HEK293 (cell line): Measurements from ENCODE around the gene FGD5.

Source experiments
- CTCF ChIA-PET: fragments of 350-600 bp; formaldehyde crosslinking; extraction: SDS; loops from one replicate; lab custom pipeline; 2021; ENCODE audit warnings: antibody characterized with exemption; lab: Yijun Ruan, JAX
- POLR2A ChIA-PET: fragments of 300-600 bp; formaldehyde crosslinking; extraction: SDS; loops from one replicate; lab custom pipeline; 2020; ENCODE audit warnings: antibody characterized with exemption, inconsistent platforms; lab: Yijun Ruan, JAX
- H3K27ac ChIP-seq: fragments of 200-500 bp; sonication (Bioruptor generic); 2 replicates; pipeline ENCODE4 v1.5.1; 2014; ENCODE audit warnings: low read depth, low read length, control low read depth, inconsistent platforms; ENCODE audit errors: extremely low read depth
- H3K36me3 ChIP-seq, 2 experiments: fragments of 200-500 bp in 1 of 2; sonication (Bioruptor generic) in 1 of 2; 1 replicate in 1 of 2; 2 replicates in 1 of 2; pipeline ENCODE4 v1.5.1; 2014 to 2017; ENCODE audit warnings: inconsistent platforms in 2 of 2, low read length in 2 of 2; ENCODE audit not compliant: control insufficient read depth in 2 of 2, insufficient read depth in 1 of 2
- H3K4me1 ChIP-seq: fragments of 200-500 bp; sonication (Bioruptor generic); 2 replicates; pipeline ENCODE4 v1.5.1; 2014; ENCODE audit warnings: mild to moderate bottlenecking, low read length, inconsistent platforms; ENCODE audit not compliant: control insufficient read depth, insufficient read depth
- H3K4me3 ChIP-seq: 2 replicates; pipeline ENCODE4 v1.5.1; 2011; ENCODE audit warnings: low read depth, mild to moderate bottlenecking, control low read depth, low read length, moderate library complexity
- H3K9me3 ChIP-seq: fragments of 200-500 bp; sonication (Bioruptor generic); 2 replicates; pipeline ENCODE4 v1.5.1; 2014; ENCODE audit warnings: low read depth, low read length, inconsistent platforms; ENCODE audit not compliant: control insufficient read depth, insufficient read depth
- AEBP2 ChIP-seq: fragments of 450-650 bp; formaldehyde crosslinking; IDR thresholded peaks from 2 replicates; pipeline ENCODE4 v1.5.1; 2016; ENCODE audit warnings: missing biosample characterization, missing genetic modification characterization, borderline replicate concordance
- BCL11A ChIP-seq: fragments of 450-650 bp; formaldehyde crosslinking; IDR thresholded peaks from 2 replicates; pipeline ENCODE4 v1.5.1; 2016; ENCODE audit warnings: low read depth, missing biosample characterization, missing genetic modification characterization
- GFI1B ChIP-seq: fragments of 450-650 bp; formaldehyde crosslinking; IDR thresholded peaks from 2 replicates; pipeline ENCODE4 v1.5.1; 2016; ENCODE audit warnings: missing biosample characterization, missing genetic modification characterization
- GLI2 ChIP-seq: fragments of 450-650 bp; formaldehyde crosslinking; IDR thresholded peaks from 2 replicates; pipeline ENCODE4; 2017; ENCODE audit warnings: missing biosample characterization, missing genetic modification characterization, low read depth, borderline replicate concordance
- INSM2 ChIP-seq: fragments of 450-650 bp; formaldehyde crosslinking; IDR thresholded peaks from 2 replicates; pipeline ENCODE4 v1.5.1; 2016; ENCODE audit warnings: missing biosample characterization, missing genetic modification characterization
- KLF10 ChIP-seq: fragments of 450-650 bp; IDR thresholded peaks from 2 replicates; pipeline ENCODE4 v1.5.1; 2018; ENCODE audit warnings: missing biosample characterization, mild to moderate bottlenecking, missing genetic modification characterization
- KLF17 ChIP-seq: fragments of 450-650 bp; formaldehyde crosslinking; IDR thresholded peaks from 2 replicates; pipeline ENCODE4 v1.5.1; 2016; ENCODE audit warnings: missing biosample characterization, missing genetic modification characterization
- OSR2 ChIP-seq: fragments of 450-650 bp; formaldehyde crosslinking; IDR thresholded peaks from 2 replicates; pipeline ENCODE4 v1.5.1; 2016; ENCODE audit warnings: missing biosample characterization, missing genetic modification characterization
- REPIN1 ChIP-seq: fragments of 450-650 bp; formaldehyde crosslinking; IDR thresholded peaks from 2 replicates; pipeline ENCODE4 v1.5.1; 2017; ENCODE audit warnings: missing biosample characterization, missing genetic modification characterization, low read depth
- SALL2 ChIP-seq: fragments of 450-650 bp; formaldehyde crosslinking; IDR thresholded peaks from 2 replicates; pipeline ENCODE4 v1.5.0; 2017; ENCODE audit warnings: missing biosample characterization, mild to moderate bottlenecking, missing genetic modification characterization, borderline replicate concordance
- SCRT1 ChIP-seq: fragments of 450-650 bp; formaldehyde crosslinking; IDR thresholded peaks from 2 replicates; pipeline ENCODE4 v1.5.1; 2016; ENCODE audit warnings: missing biosample characterization, missing genetic modification characterization, borderline replicate concordance
- SP7 ChIP-seq: fragments of 450-650 bp; formaldehyde crosslinking; IDR thresholded peaks from 2 replicates; pipeline ENCODE4 v1.5.1; 2016; ENCODE audit warnings: missing biosample characterization, missing genetic modification characterization
- TCF7L2 ChIP-seq: IDR thresholded peaks from 2 replicates; pipeline ENCODE4 v1.6.1; 2011; ENCODE audit warnings: low read depth, mild to moderate bottlenecking, inconsistent platforms, low read length, moderate library complexity, borderline replicate concordance
- ZBTB17 ChIP-seq: fragments of 450-650 bp; formaldehyde crosslinking; IDR thresholded peaks from 2 replicates; pipeline ENCODE4 v1.5.1; 2016; ENCODE audit warnings: missing biosample characterization, missing genetic modification characterization
- ZBTB20 ChIP-seq: fragments of 450-650 bp; formaldehyde crosslinking; IDR thresholded peaks from 2 replicates; pipeline ENCODE4 v1.5.1; 2016; ENCODE audit warnings: missing biosample characterization, missing genetic modification characterization
- ZBTB49 ChIP-seq: fragments of 450-650 bp; formaldehyde crosslinking; IDR thresholded peaks from 2 replicates; pipeline ENCODE4 v1.5.1; 2016; ENCODE audit warnings: missing biosample characterization, missing genetic modification characterization, low read depth
- ZBTB8A ChIP-seq: fragments of 450-650 bp; formaldehyde crosslinking; IDR thresholded peaks from 2 replicates; pipeline ENCODE4 v1.5.1; 2016; ENCODE audit warnings: missing biosample characterization, missing genetic modification characterization
- ZFP37 ChIP-seq: fragments of 450-650 bp; formaldehyde crosslinking; IDR thresholded peaks from 2 replicates; pipeline ENCODE4 v1.5.1; 2016; ENCODE audit warnings: missing biosample characterization, missing genetic modification characterization
- ZIC2 ChIP-seq: fragments of 450-650 bp; formaldehyde crosslinking; IDR thresholded peaks from 2 replicates; pipeline ENCODE4 v1.5.1; 2016; ENCODE audit warnings: missing biosample characterization, missing genetic modification characterization
- ZNF169 ChIP-seq: fragments of 450-650 bp; formaldehyde crosslinking; IDR thresholded peaks from 2 replicates; pipeline ENCODE4 v1.5.1; 2016; ENCODE audit warnings: missing biosample characterization, missing genetic modification characterization
- ZNF174 ChIP-seq: fragments of 450-650 bp; formaldehyde crosslinking; IDR thresholded peaks from 2 replicates; pipeline ENCODE4 v1.5.0; 2017; ENCODE audit warnings: missing biosample characterization, mild to moderate bottlenecking, missing genetic modification characterization
- ZNF184 ChIP-seq: fragments of 450-650 bp; IDR thresholded peaks from 2 replicates; pipeline ENCODE4 v1.5.1; 2018; ENCODE audit warnings: missing biosample characterization, mild to moderate bottlenecking, missing genetic modification characterization
- ZNF292 ChIP-seq: fragments of 450-650 bp; formaldehyde crosslinking; IDR thresholded peaks from 2 replicates; pipeline ENCODE4 v1.5.1; 2016; ENCODE audit warnings: low read depth, missing biosample characterization, missing genetic modification characterization, borderline replicate concordance
- ZNF341 ChIP-seq: fragments of 450-650 bp; formaldehyde crosslinking; IDR thresholded peaks from 2 replicates; pipeline ENCODE4; 2016; ENCODE audit warnings: low read depth, missing biosample characterization, missing genetic modification characterization
- ZNF416 ChIP-seq: fragments of 450-650 bp; formaldehyde crosslinking; IDR thresholded peaks from 2 replicates; pipeline ENCODE4 v1.5.1; 2016; ENCODE audit warnings: missing biosample characterization, missing genetic modification characterization
- ZNF449 ChIP-seq: fragments of 450-650 bp; formaldehyde crosslinking; IDR thresholded peaks from 2 replicates; pipeline ENCODE4 v1.5.1; 2017; ENCODE audit warnings: missing biosample characterization, mild to moderate bottlenecking, missing genetic modification characterization, moderate library complexity
- ZNF473 ChIP-seq: fragments of 450-650 bp; formaldehyde crosslinking; IDR thresholded peaks from 2 replicates; pipeline ENCODE4 v1.5.1; 2017; ENCODE audit warnings: missing biosample characterization, missing genetic modification characterization
- ZNF544 ChIP-seq: fragments of 450-650 bp; formaldehyde crosslinking; IDR thresholded peaks from 2 replicates; pipeline ENCODE4 v1.5.0; 2017; ENCODE audit warnings: missing biosample characterization, missing genetic modification characterization
- ZNF658 ChIP-seq: fragments of 450-650 bp; formaldehyde crosslinking; IDR thresholded peaks from 2 replicates; pipeline ENCODE4; 2016; ENCODE audit warnings: missing biosample characterization, missing genetic modification characterization
- ZNF830 ChIP-seq: fragments of 450-650 bp; IDR thresholded peaks from 2 replicates; pipeline ENCODE4 v1.5.0; 2018; ENCODE audit warnings: missing biosample characterization, missing genetic modification characterization, low read depth, mild to moderate bottlenecking, moderate library complexity
- ZSCAN23 ChIP-seq: fragments of 450-650 bp; formaldehyde crosslinking; IDR thresholded peaks from 2 replicates; pipeline ENCODE4 v1.5.1; 2016; ENCODE audit warnings: missing biosample characterization, missing genetic modification characterization

FGD5 gene

GRCh38 chr3:14879211-14879874, 60.6 kb downstream of the FGD5 start:
- POLR2A ChIA-PET, result no interaction called here
- H3K36me3 ChIP-seq, result no peaks in the 10 kb centered on the region
- CTCF ChIA-PET, result interaction anchor here (0.7 kb wide), 1 partner anchor 96 kb away, joined by 3 read pairs; no protein-coding TSS in a partner anchor
- TF ChIP-seq ZBTB20 (tag by site-specific recombination), result peak; percentile 76
- no peak for TF ChIP-seq REPIN1
- no peak for TF ChIP-seq ZBTB49 (tag by site-specific recombination)
- no peak for TF ChIP-seq ZNF544
- TF ChIP-seq ZSCAN23 (tag by site-specific recombination), result no peak
- no peak for TF ChIP-seq ZNF473 (tag by site-specific recombination)
- TF ChIP-seq GFI1B (tag by site-specific recombination), result no peak
- no peak for TF ChIP-seq ZNF184
- TF ChIP-seq ZBTB8A (tag by site-specific recombination), result no peak
- TF ChIP-seq KLF10 (tag by site-specific recombination), result no peak
- TF ChIP-seq SP7 (tag by site-specific recombination), result 0 out of 2 replicates have a peak, but pooled peaks have one; percentile 36
- peak; percentile 70 for TF ChIP-seq ZNF341
- no peak for TF ChIP-seq ZNF830 (tag by site-specific recombination)
- no peak for TF ChIP-seq SALL2 (tag by site-specific recombination)
- no peak for TF ChIP-seq ZNF174 (tag by site-specific recombination)
- peak; percentile 83 for TF ChIP-seq ZBTB17 (tag by site-specific recombination)
- TF ChIP-seq ZNF416, result no peak
- TF ChIP-seq ZNF449, result no peak
- no peak for TF ChIP-seq ZNF169
- TF ChIP-seq BCL11A (tag by site-specific recombination), result no peak
- no peak for TF ChIP-seq SCRT1 (tag by site-specific recombination)
- TF ChIP-seq INSM2 (tag by site-specific recombination), result no peak
- no peak for TF ChIP-seq ZNF292 (tag by site-specific recombination)
- TF ChIP-seq ZFP37 (tag by site-specific recombination), result no peak
- TF ChIP-seq KLF17 (tag by site-specific recombination), result peak; percentile 98
- peak; percentile 60 for TF ChIP-seq ZIC2 (tag by site-specific recombination)
- TF ChIP-seq AEBP2 (tag by site-specific recombination), result no peak
- no peak for TF ChIP-seq GLI2 (tag by site-specific recombination)
- no peak for TF ChIP-seq TCF7L2
- TF ChIP-seq OSR2 (tag by site-specific recombination), result peak; percentile 25; the same call in 1 of the 2 replicates
- no peak for TF ChIP-seq ZNF658 (tag by site-specific recombination)

More at GRCh38 chr3:14879211-14879874, 60.6 kb downstream of the FGD5 start:
- Histone ChIP-seq H3K4me1 (no peaks in the 10 kb centered on the region), H3K27ac (no peak overlapping the region), H3K4me3 (no peak overlapping the region), H3K9me3 (no peaks in the 10 kb centered on the region)
